COR-L47 (cell line): ENCODE data around the gene CHAT.

ENCODE experiments used
- DNase-seq: peaks from one replicate; lab custom pipeline; 2025; lab: John Stamatoyannopoulos, UW

Gene CHAT

DNA sequence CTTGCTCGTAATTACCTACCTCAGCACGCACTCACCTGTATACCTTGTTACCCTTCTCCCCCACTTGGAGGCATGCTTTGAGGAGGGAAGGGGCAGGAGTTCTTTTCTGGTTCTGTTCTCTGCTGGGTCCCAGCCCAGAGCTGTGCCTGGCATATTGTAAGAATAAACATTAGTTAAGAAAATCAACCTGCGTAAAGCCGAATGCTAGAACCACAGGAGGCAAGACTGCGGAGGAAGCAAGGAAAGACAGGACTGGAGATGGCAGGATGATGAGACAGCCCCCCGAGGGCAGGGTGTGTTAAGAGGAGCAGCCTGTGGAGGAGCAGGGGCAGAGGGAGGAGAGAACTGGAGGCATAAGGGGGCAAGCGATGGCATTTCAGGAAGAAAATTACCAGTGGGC is 75.1 kb downstream of the CHAT start:
- no peak for DNase-seq

DNA sequence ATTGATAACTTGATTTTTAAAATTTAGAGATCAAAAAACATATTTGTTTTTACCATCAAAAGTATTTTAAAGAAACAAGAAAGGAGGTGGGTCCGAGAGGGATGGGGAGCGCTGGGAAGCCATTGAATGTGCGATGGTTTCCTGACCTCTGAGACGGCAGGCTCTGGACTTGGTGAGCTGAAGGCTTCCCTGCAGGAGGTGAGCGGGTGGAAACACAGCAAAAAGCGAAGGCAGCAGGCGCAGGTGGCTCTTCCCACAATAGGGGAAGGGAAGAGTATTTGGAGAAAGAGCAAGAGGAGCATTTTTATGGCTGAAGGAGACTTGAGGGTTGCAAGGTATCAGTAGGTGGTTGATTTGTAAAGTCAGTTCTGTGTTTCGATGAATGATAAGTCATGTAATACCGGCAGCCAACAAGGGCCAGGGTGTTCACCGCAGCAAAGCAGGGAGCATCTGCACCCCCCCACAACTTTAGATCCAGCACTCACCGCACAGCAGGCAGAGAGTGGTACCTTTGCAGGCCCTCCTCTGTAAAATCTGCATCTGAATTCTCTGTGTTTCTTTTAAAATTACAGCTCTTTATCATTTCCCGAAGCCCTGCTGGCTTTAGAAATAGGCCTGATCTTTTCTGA is 76.2 kb downstream of the CHAT start:
- DNase-seq = no peak

DNA sequence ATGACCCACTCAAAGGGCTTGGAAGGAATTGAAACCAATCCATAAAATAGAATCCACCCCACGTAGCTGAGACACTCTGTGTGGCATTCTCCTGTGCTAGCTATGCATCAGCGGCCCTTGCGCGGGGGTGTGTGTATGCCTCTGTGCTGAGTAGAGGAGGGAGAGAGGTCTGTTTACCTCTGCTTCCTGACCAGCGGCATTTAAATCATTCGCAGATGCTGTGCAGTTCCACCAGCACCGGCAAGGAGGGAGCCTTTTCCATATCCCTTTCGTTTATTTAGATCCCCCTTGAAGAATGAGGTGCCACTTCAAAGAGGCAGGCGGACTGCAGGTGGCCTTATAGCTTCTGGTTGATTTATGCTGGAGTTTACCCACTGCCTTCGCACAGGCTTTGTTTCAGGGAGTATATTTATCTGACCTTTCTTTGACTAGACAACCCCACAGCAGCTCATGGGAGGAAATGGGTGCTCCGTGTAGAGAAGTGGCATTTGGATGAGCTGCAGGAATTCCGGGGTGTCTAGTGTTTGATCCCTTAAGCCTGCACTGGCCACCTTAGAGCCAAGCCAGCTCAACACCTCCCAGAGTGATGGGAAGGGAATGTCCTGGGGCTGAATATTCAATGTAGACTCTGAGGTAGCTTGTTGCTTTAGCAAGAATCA is 77.0 kb downstream of the CHAT start:
- no peak for DNase-seq

DNA sequence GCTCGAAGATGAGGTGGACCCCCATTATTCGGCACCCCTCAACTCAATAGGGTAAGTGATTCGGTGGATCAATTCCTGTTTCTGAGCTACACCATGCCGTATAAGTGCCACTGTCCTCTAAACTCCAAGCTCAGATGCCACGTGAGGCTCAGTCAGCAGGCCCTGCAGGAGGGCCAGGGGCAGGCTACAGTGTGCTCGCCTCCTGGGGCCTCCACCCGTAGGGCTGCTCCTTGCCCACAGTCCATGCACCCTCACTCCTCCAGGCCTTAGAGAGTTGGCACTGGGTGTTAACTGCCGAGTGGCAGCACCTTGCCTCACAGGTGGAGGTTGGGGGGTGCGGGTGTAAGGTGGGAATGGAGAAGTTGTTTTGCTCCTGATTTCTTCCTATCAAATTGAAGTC is 77.8 kb downstream of the CHAT start:
- no peak for DNase-seq

DNA sequence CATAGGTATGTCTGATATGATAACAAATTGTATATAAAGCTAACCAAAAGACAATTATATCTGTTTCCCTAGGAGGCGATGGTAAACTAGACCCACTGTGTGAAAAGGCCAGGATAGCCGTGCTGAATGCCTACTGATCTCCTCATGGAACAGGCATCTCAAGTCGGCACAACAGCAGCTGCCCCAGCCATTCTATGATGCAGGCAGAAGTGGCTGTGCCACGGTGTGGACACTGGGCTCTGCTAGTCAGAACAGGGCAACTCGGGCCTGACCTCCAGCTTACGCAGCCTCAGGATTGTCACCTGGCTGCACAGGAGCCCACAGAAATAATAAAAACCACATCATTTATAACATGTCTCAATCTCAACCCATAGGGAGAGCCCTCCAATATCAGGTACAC is 80.6 kb downstream of the CHAT start:
- no peak for DNase-seq

DNA sequence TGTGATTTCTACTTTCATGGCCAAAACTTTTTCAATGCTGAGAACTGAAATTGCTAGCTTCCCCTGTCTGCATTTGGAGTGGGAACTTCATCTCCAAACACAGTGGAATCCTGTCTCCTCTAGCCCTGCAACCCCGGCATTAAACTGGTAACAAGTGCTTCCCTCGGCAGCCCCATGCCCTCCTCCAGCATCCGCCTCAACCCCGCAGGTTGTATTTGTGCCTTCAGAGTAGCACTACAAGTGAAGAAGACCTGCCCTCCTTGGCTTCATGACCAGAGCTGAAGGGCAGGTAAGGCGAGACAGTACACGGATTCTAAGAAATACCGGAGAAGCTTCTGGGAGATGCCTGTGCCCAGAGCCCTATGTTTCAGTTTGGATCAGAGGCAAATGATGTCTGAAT is 82.5 kb downstream of the CHAT start:
- DNase-seq = no peak

DNA sequence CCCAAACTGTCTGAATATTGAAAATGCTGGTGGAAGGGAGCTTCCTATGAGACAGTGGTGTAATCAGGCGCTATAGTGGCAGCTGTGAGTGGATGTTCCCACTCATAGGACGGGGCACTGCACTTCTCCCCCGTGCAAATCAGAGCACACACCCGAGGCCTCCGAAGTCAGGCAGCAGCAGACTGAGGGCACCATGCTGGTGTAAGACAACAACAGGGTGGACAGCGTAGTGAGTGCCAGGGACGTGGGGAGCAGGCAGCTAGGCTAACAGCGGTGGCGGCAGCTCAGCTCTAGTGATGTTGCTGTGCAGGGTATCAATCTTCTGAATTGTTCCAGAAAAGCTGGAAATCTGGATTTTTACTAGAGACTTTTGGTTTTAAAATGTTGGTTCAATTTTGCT is 84.8 kb downstream of the CHAT start:
- no peak for DNase-seq

DNA sequence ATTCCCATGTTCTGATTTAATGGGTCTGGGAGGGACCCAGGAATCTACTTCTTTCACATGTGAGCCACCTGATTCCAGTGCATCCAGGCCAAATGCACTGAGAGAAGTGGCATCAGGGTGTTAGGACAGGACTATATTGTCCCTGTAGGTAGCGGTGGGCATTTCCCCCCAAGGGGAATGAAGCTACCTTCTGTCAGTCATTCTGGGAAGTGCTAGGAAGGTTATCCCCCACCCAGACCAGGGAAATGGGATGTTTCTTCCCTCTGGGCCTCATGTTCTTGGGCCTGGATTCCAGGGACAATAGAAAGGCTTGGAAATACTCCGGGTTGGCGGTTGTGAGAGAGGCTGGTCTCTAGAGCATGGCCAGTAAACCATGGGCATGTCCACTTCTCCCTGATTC is 86.4 kb downstream of the CHAT start:
- DNase-seq = no peak

DNA sequence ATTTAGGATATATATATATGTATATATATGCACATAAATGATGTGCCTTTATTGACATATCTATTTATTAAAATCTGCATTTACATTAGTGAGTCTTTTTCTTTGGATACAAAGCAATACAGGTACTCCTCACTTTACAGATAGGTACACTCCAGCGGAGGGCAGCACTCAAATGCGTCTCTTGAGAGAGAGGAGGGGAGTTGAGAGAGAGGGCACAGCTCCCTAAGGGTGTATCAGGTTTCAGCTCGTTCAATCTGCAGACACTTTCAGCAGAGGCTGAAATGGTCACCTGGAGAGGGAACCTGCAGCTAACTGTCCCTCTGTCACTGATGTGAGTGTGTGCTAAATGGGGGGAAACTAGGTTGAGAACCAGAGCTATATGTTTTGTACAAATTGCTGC is 87.2 kb downstream of the CHAT start:
- no peak for DNase-seq

DNA sequence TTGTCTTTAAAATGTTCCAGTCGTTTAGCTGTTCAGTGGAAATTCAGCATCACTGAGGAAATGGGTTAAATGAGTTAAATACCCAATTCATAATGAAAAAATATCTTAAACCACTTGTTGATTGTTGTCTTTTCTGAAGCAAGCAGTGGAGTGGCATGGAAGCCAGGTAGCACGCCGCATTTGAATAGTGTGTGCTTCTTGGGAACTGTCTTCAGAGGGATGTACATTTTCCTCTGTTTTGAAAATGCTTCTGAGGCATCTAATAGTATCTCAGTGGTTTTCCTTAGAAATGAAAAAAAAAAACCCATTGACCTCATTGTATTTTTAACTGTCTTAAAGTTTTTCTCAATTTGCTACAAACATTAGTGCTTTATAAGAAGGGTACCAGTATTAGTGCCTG is 93.7 kb downstream of the CHAT start:
- no peak for DNase-seq

DNA sequence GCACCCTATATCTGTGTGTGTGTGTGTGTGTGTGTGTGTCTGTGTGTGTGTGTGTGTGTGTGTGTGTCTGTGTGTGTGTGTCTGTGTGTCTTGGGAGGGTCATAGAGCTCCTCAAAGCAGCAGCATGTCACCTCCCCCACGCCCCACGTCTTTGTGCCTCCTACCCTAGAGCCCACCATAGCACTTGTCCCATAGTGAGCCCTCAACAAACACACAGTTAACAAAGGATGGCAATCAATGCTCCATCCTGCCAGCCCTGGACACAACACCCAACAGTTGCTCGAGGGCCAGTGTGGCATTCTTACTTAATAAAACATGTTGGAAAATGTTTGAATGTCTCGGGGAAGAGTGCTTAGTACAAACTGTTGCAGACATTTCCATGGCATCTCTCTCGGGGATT is 96.1 kb downstream of the CHAT start:
- no peak for DNase-seq

DNA sequence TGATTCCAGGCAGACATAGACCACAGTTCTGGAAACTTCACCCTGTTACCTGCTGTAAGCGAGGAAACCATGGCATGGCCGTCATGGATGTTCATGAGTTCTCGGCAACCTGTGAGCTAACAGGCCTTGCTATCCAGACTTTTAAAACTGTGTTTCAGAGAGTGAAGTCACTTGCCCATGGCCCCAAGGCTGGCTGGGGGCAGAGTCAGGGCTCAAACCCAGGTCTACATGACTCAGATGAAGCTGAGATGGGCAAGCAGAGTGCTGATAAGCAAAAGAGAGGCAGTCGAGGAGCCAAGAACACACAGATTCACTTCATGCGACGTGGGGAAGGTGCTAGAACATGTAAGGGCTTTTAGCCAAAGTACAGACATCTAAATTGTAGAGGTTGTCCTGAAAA is 97.1 kb downstream of the CHAT start:
- no peak for DNase-seq

DNA sequence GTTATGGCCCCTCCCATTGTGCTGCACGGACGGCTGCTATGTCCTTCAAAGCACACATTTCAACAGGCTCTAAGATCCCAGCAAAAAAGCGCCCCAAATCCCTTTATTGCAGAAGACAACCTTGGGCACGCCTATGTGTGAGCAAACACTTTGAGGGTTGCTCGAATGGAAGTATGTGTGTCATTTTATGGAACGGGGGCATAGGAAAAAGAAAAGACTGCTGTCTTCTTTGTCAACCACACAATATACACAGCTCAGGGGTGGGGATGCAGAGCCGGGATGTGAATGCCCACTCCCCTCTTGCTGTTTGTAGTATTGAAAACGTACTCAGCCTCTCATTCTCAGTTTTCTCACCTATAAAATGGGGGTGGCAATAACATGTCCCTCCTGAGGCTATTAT is 97.6 kb downstream of the CHAT start:
- no peak for DNase-seq

DNA sequence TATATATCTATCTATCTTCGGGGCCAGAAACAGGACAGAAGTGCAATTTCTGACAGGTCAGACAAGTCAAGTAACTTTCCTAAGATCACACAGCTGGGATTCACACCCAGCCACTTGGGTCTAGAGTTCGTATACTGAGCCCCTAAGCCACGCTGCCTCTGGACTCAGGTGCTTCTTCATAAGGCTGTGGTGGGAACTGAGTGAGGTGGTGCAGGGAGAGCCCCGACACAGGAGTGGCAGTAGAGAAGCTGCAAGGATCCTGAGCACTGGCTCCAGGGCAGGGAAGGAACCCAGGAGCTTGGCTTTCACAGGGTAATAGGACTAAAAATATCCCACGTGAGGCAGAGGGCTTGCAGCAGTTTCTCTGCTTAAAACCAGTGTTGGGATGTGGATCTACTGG is 99.4 kb downstream of the CHAT start:
- DNase-seq = no peak
